ENCODE data around the gene SGIP1.
"Not testable (repeated sequence)": the region's sequence is repeated elsewhere in the genome, so short reads cannot be mapped to it uniquely, and the experiment has no call there.

The SGIP1 gene

GRCh38 chr1:66559517-66559916 is 25.6 kb downstream of the SGIP1 start:
- DNase-seq: no peak

GRCh38 chr1:66562561-66562960 is 28.6 kb downstream of the SGIP1 start:
- no peak for DNase-seq

DNA sequence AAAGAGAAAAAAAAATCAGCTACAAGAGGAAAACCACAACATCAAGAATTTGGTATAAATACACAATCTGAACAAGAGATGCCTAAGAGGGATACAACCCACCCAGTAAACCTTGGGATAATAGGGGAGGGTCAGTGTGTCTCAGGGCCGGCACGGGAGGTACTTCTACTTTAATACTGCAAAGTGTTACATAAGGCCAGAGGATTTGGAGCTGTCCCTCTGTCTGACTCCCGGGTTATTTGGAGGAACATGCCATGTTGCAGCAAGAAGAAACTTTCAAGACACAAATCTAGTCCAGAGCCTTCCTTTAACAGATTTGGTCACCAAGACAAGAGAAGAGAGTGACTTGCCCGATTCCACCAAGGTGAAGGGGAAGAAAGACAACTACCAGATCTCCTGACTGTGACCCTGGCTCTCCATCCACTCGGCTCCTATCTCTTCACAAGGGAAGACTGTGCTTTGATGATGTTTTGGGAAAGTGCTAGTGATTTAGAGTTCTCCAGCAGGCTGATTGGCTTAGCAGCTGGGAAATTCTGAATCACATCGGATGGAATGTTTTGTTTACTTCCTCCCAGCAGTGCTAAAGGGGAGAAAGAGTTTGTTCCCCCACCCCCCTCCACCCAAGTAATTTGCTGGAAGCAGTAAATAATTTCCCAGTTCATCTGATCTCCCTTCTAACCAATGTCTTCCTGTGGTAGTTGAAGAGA is 29.3 kb downstream of the SGIP1 start:
- no peak for DNase-seq

DNA sequence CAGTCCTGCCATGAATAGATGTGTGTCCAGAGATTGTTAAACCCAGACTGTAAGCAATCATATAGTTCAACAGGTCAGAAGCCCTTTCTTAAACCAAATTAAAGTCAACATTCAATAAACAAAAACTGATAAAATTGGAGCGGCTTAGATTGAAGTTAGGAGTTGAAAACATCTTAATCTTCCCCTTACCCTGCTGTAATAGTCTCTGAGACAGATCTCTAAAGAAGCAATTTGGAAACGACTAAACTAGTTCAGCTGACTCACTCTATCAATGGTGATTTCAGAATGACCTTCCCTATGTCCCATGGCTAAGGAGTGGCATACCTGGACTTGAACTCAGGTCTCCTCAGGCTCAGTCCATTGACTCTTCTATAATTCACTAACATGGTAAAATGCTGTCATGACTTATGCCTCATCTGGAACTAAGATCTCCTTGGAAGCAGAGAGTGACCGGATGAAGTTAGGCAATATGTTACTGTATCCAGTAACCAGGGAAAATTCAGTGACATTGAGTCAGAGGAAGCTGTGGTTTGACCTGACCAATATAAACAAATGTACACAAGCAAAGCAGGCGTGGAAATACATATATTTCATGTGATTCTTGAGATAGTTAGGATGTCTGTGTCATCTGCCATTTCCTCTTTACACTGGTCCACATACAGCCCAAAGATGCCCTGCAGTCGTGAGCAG is 30.1 kb downstream of the SGIP1 start:
- no peak for DNase-seq

DNA sequence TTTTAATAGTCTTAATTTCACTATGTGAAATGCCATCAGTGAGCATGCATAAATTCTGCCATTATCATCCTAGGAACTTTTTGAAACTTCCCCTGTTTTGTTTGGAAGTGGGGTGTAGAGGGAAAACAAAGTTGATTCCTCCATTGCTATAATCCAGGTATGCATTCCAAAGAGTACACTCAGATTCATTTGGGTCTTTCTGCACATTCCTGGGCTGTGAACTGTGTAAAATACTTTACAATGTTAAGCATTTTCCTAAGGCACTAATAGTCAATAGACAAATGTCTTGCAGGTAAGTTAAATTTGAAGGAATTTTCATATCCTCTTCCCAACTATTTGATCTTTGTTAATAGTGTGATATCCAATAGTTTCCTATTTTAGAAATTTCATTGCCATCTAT is 36.2 kb downstream of the SGIP1 start:
- DNase-seq: no peak

DNA sequence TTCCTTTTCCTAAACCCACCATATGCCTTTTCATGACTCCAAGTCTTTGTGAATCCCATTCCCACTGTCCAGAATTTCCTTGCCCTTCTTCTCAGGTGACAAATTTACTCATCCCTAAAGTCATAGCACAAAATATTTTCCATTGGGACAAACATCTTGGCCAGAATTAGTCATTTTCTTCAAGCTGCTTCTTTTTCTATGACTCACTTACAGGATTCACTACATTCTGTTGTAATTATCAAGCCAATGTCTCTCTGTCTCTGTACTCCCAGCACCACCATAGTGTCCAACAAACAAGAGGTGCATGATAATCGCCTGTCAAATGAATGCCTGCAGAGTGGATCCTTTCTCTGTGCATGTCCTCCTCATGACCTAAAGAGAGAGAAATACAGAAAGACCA is 37.8 kb downstream of the SGIP1 start:
- DNase-seq: no peak

DNA sequence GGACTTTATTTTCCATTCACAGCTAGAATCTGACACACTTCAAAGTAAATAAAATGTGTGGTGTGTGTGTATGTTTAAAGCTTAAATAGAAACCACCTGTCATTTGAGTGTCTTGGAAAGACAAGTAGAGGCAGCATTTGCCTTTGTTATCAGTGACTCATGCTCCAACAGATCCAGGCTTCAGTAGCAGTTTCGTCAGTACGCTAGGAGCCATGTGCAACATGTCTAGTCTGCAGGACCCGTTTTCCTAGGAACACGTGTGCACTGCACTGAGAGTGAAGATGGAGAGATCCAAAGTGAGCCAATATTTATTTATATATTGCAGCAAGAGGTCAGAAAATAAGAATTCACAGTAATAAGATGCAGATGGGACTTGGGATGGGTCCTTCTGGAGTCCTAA is 41.8 kb downstream of the SGIP1 start:
- DNase-seq: no peak

GRCh38 chr1:66576645-66577044 is 42.7 kb downstream of the SGIP1 start:
- no peak for DNase-seq

- no peak for DNase-seq
These were observed 44.9 kb downstream of the SGIP1 start for GRCh38 chr1:66578841-66579240.

DNA sequence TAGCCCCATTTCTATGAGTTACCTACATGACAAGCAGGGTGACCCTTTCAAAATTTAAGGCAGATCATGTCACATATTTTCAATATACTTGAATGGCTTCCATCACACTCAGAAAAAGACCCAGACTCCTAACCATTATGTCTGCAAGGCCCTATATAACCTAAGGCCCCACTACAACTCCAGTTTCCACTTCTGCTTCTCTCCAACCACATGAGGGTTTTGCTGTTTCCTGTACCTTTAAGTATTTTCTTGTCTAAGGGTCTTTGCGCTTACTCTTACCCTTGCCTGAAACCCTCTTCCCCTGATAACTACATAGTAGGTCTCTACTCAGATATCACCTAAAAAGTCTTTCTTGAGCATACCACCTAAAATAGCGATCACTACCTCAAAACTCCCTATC is 46.1 kb downstream of the SGIP1 start:
- no peak for DNase-seq

GRCh38 chr1:66583021-66583420 is 49.1 kb downstream of the SGIP1 start:
- no peak for DNase-seq

DNA sequence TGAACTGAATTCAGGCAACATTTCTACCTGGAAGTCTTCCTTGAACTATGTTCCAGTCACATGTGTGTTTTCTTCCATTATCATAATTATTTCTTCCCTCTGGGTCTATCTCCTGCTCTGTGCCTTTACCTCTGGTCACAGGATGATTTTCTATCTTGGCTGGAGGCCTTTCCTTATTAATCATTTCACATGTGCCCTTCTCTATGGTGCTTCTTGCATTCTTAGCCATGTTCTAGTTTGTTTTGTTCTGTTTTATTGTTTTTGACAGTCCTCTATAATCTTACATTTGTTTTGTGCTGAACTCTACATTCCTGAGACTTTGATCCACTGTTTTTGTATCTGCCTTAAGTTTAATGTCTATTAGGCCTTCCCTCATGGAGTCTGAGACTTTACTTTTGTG is 51.0 kb downstream of the SGIP1 start:
- no peak for DNase-seq

DNA sequence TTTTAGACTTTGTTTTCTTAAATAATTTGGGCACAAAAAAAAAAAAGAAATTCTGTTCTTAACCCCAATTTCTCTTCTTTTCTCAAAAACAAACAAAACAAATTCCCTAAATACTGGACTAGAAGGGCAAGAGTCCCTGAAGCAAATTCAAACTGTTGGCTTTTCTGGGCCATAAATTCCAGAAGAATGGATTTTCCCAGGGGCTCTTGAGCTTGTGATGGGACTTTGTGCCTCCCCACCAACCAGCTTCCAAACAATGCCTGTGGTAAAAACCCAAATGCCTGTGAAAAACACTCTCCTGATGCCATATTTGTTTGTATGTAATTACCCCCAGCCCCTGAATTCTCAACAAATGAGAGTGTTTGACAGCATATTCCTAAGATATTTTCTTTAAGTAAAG is 55.4 kb downstream of the SGIP1 start:
- DNase-seq: no peak

GRCh38 chr1:66592106-66592507 is 58.2 kb downstream of the SGIP1 start:
- DNase-seq: not testable (repeated sequence)

DNA sequence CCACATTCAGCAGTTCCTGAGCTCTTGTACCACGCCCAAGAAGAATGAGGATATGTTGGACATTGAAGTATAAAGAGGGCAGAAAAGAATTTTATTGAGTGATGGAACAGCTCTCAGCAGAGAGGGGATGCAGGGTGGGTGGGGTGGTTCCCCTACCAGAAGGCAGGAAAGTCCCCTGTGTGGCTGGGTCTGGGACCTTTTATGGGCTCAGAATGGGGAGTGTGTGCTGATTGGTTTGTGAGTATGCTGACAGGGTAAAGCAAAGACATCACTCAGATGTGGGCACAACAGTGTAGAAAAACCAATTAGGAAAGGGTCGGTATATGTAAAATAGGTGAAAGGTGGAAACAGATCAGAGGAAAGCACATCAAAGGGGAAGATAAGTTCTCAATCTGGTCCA is 62.2 kb downstream of the SGIP1 start:
- DNase-seq: no peak

DNA sequence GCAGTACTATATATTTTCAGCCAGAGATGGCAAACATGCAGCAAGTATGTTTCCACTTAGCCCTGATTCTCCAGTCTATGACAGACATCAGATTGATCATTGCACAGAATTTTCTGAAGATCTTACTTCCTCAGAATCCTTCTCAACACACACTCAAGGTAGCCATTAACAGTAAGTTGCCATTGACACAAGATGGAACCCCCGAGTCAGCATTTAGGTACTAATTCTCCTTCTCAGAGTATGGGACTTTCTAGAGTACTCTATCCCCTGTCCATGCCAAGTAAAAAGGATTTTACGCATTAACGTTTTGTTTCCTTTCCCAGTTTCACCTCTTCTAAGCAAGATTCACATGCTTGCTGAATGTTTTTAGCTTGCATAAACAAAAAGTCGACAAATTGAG is 63.5 kb downstream of the SGIP1 start:
- no peak for DNase-seq

- no peak for DNase-seq
These were observed 64.7 kb downstream of the SGIP1 start for GRCh38 chr1:66598670-66599069.

- no peak for DNase-seq
These were observed 65.4 kb downstream of the SGIP1 start for GRCh38 chr1:66599346-66599745.

GRCh38 chr1:66599899-66600737 is 66.2 kb downstream of the SGIP1 start:
- DNase-seq: no peak

DNA sequence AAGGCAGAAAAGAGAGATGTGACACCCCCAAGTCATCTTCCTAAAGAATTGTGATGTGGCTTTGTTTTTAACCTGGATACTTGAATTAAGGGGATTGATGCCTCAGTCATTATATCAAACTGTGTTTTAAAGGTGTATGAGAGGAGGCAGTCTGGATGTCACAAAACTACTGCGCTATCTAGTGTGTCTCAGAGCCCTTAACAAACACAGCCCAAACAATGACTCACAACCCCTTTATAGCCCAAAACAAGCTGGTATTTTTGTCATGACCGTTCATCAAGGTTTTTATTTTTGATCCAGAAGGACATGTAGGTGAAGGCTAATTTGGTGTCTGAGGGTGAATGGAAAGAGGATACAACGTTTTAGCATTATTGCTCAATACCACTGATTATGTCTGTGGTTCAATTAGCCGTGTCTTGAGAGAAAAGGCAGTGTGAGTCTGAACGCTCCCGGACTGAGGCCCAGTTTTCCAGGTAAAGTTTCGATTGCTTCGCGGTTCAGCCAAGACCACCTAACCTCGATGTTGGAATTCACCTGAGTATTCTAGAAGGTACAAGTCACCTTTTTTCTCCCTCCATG is 71.6 kb downstream of the SGIP1 start:
- no peak for DNase-seq

DNA sequence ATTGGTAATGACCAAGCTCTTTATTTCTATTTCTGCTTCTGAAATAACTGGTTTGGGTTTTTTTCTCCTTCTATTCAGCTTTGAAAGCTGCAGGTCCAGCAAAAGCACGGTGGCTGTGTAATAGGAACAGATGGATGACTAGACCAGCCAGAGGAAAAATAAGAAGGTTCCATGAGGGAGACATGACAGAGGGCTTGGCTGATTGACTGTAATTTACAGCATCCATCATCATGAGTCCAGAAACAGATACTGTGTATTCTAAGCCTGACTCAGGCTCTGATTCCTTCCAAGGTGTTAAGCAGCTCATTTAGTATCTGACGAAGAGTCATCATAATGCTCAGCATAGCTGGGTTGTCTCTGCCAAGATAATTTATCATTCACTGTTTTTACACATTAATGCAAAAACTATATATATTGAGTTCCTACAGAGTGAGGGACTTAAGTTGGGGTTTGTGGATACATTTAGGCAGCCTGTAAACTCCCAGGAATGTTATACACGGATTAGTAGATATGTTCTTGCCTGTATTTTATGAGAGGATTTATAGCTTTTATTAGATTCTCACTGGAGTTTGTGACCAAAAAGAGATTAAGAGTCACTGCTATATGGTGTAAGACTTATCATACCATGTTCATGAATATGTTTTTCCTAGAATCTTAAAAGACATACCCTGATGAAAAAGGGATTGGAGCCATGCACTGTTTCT is 72.6 kb downstream of the SGIP1 start:
- no peak for DNase-seq

DNA sequence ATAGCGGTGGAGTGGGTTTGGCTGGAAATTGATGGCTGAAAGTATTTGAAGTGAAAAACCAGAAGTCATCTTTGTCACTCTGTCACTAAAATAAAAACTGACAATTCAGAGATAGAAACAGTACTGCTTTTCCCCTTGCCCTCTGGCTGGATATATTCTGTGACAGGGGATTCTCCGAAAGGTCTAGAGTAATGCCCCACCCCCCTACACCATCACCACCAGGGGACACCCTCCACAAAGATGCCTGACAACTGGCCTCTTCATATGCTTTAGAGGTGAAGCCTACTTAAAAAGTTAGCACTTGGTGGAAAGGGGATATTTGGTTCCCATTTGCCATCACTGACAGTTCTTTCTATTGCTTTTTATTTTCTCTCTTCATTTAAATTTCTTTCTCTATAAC is 73.5 kb downstream of the SGIP1 start:
- no peak for DNase-seq

DNA sequence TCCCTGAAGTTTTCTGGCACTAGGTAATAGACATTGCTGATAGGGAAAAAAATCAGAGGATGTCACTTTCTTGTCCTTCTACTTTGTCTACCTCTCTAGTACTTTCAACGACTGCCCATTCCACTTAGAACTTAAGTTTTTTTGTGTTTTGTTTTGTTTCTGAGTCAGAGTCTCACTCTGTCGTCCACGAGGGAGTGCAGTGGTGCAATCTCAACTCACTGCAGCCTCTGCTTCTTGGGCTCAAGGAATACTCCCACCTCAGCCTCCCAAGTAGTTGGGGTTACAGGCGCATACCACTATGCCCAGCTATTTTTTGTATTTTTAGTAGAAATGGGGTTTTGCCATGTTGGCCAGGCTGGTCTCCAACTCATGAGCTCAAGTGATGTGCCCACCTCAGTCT is 79.2 kb downstream of the SGIP1 start:
- DNase-seq: no peak

Measured in left hindlimb (tissue), 1 donor.